Measurements from ENCODE around the gene PEPD. TPM values are rescaled to one million over a fixed set of nuclear protein-coding genes. Genes with fewer than 3 reads are reported as not detected.

The PEPD gene
- total RNA-seq: 70.0 and 78.3 TPM in 2 replicates

DNA sequence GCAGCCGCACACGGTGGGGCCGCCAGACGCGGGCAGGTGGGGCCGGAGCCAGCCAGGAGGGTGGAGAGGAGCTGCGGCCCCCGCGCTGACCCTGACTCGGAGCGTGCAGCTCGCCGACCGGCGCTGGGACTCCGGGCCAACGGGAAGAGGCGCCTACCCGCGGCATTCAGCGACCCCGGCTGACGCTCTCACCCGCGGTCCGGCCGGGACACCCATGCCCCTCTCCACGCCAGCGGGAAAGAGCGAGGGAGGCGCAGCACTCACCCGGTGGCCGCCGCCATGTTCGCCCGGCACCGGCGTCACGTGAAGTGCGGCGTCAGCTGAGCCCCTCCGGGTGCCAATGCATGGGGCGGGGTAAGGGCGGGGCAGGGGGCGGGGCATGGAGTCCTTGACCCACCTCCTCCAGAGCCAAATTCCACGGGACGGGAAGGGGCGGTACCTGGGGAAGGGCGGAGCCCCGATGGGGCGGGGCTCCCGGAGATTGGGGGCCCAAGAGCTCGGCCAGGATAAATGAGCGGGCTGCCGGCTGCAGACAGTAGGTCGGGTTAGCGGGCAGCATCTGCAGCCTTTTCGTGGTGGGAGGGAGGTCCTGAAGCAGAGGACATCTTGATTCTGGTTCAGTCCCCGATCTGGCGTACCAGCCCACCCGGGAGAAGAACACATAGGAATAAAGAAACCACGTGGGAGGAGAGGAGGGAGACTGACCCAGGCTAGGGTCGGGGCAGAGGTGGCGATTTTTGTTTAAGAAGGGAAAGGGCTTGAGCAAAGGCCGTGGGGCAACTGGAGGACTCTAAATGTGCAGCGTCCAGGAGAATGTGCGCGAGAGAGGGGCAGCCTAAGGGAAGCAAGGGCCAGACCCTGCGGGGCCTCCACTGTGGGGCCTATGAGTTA, at the start of gene PEPD:
Gene PEPD (minus strand): TSS at position 312 of the 891 bp plus-strand sequence. CDS start 31 bp downstream, at position 281.

DNA sequence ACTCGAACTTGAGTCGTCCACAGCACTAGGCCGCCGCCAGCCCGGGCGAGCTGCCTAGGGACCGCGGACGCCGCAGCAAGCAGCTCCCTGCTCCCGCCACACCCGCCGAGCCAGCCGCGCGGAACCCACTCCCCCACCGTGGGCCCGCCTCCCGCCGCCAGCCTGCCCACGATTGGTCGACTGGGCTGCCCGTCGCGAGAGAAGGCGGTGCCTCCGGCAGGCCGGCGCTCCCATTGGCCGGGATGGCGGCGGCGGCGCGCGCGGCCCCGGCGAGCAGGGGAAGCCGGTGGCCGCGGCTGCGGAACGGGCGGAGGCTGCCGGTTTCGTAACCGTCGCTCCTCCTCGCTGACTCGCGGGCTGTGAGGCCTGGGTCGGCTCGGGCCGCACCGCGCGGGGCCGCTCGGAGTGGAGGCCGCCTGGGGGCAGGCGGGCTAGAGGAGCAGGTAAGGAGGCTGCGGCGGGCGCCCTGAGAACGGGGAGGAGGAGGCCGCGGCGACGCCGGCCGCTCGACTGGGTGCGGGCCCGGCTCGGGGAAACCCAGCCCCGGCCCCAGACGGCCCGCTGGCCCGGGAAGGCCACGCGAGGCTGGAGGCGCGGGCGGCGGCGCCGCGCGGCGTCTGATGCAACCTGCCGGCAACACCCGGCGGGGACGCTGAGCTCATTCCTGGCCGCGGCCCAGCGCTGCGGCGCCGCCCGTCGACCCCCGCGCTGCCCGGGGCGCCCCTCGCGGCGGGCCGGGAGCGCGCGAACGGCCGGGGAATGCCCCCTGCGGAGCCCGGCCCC, 147.9 kb downstream of the PEPD start, which contains the start of gene CEBPG:
Gene CEBPG (plus strand): TSS at position 257 of the 783 bp plus-strand sequence. CDS start 5,531 bp downstream, outside the sequence.

Other genes with a start within 250 kb of the PEPD start
- 1.7 and 2.8 TPM in 2 replicates for gene CEBPA, start 219.3 kb downstream of the PEPD start, total RNA-seq
- gene CEBPG, start 148.1 kb downstream of the PEPD start, total RNA-seq: 21.4 and 21.9 TPM in 2 replicates
- 0.12 TPM in 1 of 2 replicates, not detected in the other for gene CHST8, start 100.2 kb upstream of the PEPD start, total RNA-seq